ENCODE measurements around the gene TNFAIP8.

Gene TNFAIP8

GRCh38 chr5:119367502-119368237, 11.9 kb downstream of the TNFAIP8 start:
- no peak for DNase-seq (ENCODE audit: low spot score)

DNA sequence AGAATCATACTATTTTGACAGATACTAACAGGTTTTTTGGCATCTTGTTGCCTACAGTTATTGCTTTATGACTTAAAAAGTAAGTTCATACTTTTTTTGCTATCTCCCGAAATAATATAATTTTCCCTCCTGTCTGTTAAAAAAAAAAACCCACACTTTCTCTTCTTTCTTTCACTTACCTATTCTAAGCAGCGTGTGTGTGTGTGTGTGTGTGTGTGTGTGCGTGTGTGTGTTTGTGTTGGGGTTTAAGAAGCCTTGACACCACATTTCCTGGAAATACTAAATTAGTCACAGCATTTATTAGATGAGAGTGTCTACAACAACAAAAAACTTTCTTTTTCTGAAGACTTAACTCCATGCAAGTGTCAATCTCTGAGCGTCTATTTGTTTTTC, 12.4 kb downstream of the TNFAIP8 start:
- DNase-seq (ENCODE audit: low spot score): no peak

GRCh38 chr5:119370486-119370885, 14.7 kb downstream of the TNFAIP8 start:
- no peak for DNase-seq (ENCODE audit: low spot score)

DNA sequence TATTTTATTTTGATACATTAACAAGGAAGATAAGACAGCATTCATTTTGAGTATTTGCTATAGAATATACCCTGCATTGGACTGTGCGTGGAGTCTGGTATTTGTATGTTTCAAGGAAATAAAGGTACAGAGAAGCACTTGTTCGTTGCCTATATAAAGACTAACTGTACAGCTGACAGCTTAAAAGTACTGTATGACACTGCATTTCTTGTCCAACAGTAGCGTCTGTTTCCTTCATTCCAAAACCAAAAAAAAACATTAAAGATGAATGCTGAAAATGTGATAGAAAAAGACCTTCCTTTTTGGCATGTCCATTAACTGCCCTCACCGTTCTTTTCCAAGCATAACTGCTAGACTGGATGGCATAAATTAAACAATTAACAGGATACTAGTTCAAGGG, 15.3 kb downstream of the TNFAIP8 start:
- DNase-seq (ENCODE audit: low spot score): no peak

- DNase-seq (ENCODE audit: low spot score): no peak
Observed at GRCh38 chr5:119373449-119373858, 17.6 kb downstream of the TNFAIP8 start.

GRCh38 chr5:119374901-119375300, 19.1 kb downstream of the TNFAIP8 start:
- DNase-seq (ENCODE audit: low spot score): no peak

- no peak for DNase-seq (ENCODE audit: low spot score)
Observed at GRCh38 chr5:119377066-119377465, 21.2 kb downstream of the TNFAIP8 start.

DNA sequence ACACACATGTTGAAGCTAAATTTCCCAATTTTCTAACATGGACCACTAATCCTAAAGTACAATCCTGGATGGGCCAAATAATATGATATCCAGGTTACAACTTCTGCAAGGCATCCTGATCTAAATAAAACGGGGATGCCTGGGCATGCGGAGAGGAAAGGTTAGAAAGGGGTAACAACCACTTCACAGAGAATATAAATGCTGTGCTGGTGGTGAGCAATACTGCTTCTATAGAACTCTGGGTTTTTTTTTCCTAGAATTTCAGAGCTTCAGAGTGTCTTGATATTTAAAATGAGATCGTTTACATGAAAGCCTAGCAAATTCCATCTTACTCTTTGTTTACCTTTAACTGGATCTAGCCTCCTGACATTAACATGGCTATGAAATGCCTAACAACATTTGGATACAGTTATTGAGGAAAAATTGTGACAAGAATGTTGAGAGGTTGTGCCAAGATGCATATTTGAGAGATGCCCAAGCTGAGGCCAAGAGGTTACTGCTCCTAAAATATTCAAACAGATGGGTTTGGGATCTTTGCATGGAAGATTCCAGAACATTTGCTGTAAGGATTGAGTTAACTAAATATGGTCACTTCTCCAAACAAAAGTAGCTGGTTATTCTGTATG, 22.4 kb downstream of the TNFAIP8 start:
- DNase-seq (ENCODE audit: low spot score): no peak

DNA sequence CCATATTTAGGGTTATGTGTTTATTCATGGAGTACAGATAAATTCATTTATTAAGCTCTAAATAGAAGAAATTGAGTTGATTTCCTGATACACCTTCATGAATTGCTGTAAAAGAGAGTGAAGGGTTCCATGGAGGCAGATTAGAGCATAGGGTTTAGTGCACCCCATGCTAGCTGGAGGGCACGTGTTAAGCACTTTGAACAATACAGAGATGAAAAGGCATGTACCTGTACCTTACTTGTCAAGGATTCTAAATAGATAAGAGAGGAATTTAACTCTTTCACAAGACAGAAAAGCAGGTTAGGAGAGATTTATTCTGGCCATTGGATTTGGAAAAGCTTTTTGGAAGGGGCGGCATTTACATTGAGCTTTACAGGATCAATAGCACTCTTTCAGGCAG, 23.3 kb downstream of the TNFAIP8 start:
- no peak for DNase-seq (ENCODE audit: low spot score)

DNA sequence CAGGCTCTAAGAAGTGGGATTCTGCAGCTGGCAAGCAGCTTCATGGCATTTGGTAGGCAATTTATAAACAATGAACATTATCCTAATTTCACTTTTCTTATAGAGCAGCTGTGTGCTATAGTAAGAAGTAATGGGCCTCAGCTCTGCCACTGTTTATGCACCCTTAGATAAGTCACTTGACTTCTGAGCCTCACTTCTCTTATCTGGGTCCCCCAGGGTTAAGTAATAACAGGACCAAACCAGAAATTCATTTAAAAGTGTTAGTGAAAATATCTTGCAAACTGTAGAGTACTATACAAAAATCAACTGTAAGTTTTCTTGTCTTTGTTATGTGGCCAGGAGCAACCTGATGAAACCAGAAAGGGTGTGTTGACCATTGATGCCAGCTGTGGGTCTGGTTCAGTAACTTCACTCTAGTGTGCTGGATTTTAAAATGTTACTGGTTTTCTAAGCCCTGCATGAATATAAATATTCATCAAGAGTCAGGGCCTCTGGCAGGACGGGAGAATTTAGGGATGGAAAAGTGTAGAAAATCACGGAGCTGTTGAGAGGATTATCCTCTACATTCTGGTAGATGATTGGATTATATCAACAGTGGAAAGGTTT, 24.2 kb downstream of the TNFAIP8 start:
- no peak for DNase-seq (ENCODE audit: low spot score)

DNA sequence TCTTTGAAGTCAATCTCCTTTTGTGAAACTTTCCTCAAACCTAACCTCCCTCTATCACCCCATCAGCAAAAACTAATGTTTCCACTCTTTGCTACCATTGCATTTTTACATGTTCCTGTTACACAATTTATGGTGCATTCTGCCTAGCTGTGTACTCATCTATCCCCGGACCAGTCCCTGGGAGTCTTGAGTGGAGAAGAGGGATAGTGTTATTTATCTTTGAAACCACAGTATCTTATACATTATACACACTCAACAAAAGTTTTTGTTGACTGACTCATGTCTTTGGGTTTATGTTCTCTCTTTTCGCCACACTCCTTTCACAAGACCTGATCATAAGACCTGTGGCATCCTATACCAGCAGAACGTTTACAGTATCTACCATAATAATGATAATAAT, 26.4 kb downstream of the TNFAIP8 start:
- no peak for DNase-seq (ENCODE audit: low spot score)

DNA sequence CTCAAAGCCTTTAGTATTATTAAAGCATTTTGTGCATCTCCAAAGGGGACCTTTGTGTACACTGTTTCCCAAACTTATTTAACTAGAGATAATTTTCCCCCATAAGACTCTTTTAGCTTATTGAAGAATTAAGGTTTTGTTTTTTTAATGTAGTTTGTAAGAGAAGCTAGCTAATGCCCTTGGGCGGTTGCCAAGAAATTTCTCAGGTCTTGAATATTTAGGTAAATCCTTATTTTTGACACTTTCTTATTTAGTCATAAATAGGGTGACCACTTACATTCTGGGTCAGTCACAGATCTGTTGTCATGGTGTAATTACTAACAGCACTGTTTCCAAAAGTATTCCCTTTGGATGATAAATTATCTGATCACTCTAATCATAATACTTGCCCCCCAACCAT, 27.2 kb downstream of the TNFAIP8 start:
- no peak for DNase-seq (ENCODE audit: low spot score)

DNA sequence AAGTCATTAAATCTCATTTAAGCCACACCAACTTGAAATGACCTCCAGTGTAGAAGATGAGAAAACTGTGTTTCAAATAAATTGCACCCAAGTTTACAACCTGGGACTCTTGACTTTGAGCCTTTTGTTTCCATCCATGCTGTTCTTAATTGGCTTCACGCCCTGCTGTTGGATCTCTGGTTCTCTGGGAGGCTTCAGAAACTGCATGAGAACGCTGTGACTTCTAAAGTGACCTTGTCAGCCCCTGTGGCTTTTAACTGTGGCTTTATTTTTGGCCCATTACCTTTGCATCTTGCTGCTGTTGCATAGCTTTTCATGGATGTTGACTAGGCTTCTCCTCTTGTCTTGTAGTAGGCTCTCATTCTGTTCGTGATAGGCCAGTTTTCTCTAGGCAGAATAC, 29.3 kb downstream of the TNFAIP8 start:
- DNase-seq (ENCODE audit: low spot score): no peak

DNA sequence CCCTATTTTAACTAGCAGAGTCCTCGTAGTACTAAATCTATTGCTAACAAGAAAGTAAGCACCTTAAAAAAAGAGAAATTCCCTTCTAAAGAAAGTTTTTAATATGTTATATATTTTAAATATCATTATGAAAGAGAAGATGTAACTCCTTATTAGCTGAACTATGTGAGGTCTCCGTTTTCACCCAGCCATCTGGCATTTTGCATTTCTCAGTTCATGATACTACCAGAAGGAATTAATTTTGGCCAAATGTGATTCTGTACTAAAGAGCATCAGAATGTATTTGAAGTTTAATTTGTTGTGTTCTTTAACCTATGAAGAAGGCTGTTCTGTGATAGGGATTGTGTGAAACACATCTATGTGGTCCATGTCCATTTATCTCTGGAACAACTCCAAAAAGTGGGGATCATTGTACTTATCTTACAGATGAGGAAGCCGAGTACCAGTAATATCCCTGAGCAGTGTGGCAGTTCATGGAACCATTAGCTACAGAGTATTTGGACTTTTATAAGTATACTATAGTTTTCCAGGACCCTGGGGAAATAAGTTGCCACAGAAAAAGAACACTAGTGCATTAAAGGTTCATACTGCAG, 29.8 kb downstream of the TNFAIP8 start:
- no peak for DNase-seq (ENCODE audit: low spot score)

- DNase-seq (ENCODE audit: low spot score): no peak
Observed at GRCh38 chr5:119386596-119387344, 31.0 kb downstream of the TNFAIP8 start.

GRCh38 chr5:119387945-119388618, 32.3 kb downstream of the TNFAIP8 start:
- DNase-seq (ENCODE audit: low spot score): no peak

- no peak for DNase-seq (ENCODE audit: low spot score)
Observed at GRCh38 chr5:119388619-119389190, 32.9 kb downstream of the TNFAIP8 start.

DNA sequence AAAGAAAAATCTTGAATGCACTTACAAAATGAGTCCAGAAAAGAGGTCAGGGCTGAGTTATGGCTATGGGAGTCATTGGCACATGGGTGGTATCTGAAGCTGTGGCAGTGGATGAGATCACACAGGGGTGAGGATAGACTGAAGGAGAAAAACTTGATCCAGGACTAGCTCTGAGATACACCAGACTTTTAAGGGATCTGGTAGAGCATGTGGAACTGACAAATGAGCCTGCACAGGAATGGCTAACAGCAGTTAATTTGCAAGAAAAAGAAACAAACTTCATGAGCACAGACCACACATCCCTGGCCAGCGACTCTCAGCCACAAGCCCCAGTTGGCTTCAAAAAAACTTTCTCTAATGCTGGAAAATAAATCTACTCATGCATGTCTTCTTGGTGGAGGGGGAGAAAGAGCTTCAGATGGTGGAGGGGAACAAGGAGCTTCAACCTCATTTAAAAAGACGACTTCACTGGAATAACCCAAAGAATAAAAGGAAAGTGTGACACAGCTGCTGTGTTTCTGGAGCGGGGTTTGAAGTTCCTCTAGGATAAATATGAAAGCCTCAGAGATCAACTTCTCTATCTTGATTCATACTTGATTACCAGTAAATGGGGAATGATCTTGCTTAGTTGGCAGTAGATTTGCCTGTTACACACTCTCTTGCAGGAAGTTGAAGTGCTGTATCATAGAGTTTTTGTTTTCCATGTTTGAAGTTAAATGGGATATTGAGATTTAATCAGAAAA, 33.6 kb downstream of the TNFAIP8 start:
- no peak for DNase-seq (ENCODE audit: low spot score)

DNA sequence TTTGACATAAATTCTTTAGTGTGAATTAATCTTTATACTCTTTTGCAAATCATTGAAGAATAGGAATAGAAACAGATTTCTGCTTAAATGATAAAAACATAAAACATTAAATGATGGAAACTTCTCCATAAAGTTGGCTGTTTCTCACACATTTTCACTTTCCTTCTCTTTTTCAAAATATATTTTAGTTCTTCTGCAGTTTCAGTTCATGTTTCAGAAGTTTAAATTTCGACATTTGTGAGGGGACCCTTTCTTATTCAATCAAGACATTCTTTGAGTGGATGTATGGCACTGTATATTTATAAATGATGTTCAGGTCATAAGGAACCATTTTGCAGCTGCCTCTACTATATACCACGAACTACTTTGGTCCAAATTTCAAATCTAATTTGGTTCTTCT, 34.6 kb downstream of the TNFAIP8 start:
- no peak for DNase-seq (ENCODE audit: low spot score)

DNA sequence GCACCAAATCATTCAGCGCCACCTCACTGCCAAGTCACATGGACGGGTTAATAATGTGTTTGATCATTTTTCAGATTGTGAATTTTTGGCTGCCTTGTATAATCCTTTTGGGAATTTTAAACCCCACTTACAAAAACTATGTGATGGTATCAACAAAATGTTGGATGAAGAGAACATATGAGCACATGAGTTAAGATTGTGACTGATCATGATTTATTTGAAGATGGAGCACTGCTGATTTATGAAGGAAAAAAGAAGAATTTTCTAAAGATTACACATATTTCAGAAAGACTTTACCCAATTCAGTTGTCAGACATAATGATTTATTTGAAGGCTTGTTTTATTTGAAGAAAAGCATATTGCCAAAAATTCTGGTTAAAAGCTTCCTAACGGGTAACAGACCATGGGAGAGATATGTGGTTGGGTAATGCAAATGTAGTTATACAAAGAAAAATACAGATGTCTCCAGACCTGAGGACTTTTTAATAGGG, 37.4 kb downstream of the TNFAIP8 start:
- DNase-seq (ENCODE audit: low spot score): no peak

- no peak for DNase-seq (ENCODE audit: low spot score)
Observed at GRCh38 chr5:119393746-119394145, 37.9 kb downstream of the TNFAIP8 start.
